OCI-LY3 (cell line): ENCODE data around the gene NOXO1.
"Not testable (repeated sequence)": the region's sequence is repeated elsewhere in the genome, so short reads cannot be mapped to it uniquely, and the experiment has no call there.

Experiments
- H2AFZ ChIP-seq: fragments of 200-600, 300-600 bp; shearing (Covaris generic); 2 replicates; pipeline ENCODE4 v1.6.0; 2014; ENCODE audit warnings: antibody characterized with exemption, low read depth, low read length
- H3K27ac ChIP-seq: fragments of 200-600, 300-600 bp; sonication (generic); 2 replicates; pipeline ENCODE4 v1.5.1; 2014; ENCODE audit warnings: mild to moderate bottlenecking, low read length, moderate library complexity, mixed read lengths
- H3K27me3 ChIP-seq: fragments of 200-600, 300-600 bp; sonication (generic); 2 replicates; pipeline ENCODE4 v1.6.1; 2014; ENCODE audit warnings: low read depth, low read length, mixed read lengths
- H3K36me3 ChIP-seq: fragments of 200-600, 300-600 bp; sonication (generic); replicated peaks from 2 replicates; pipeline ENCODE3; 2014; ENCODE audit warnings: low read depth, low read length, mixed read lengths
- H3K4me1 ChIP-seq: fragments of 300-600, 200-600 bp; sonication (generic); 2 replicates; pipeline ENCODE4 v1.6.1; 2014; ENCODE audit warnings: low read length, mixed read lengths
- H3K4me2 ChIP-seq: fragments of 200-600, 300-600 bp; sonication (generic); 2 replicates; pipeline ENCODE4 v1.6.1; 2014; ENCODE audit warnings: low read length, mixed read lengths
- H3K4me3 ChIP-seq: fragments of 300-600, 200-600 bp; sonication (generic); 2 replicates; pipeline ENCODE4 v1.5.1; 2014; ENCODE audit warnings: antibody characterized with exemption, mild to moderate bottlenecking, low read length, moderate library complexity
- H3K79me2 ChIP-seq: fragments of 300-600, 200-600 bp; shearing (Covaris generic); 2 replicates; pipeline ENCODE4 v1.6.1; 2014; ENCODE audit warnings: mild to moderate bottlenecking, low read length, mixed read lengths
- H3K9ac ChIP-seq: fragments of 300-600, 200-600 bp; shearing (Covaris generic); 2 replicates; pipeline ENCODE4 v1.6.0; 2014; ENCODE audit warnings: mild to moderate bottlenecking, low read length, moderate library complexity
- H3K9me3 ChIP-seq: fragments of 200-600, 300-600 bp; shearing (Covaris generic); 2 replicates; pipeline ENCODE4 v1.6.1; 2014; ENCODE audit warnings: low read length, mixed read lengths; ENCODE audit not compliant: insufficient read depth
- H4K20me1 ChIP-seq: fragments of 200-600, 300-600 bp; sonication (generic); 2 replicates; pipeline ENCODE4 v1.6.1; 2016; ENCODE audit warnings: low read length, mixed read lengths; ENCODE audit not compliant: insufficient read depth
- EZH2phosphoT487 ChIP-seq: fragments of 200-600 bp; shearing (Covaris generic); IDR thresholded peaks from 2 replicates; pipeline ENCODE4 v1.6.1; 2018; ENCODE audit warnings: antibody characterized with exemption, mixed run types, low read depth
- TF ChIP-seq, protein P1 (sequence below): fragments of 200-600, 300-600 bp; sonication (generic); IDR thresholded peaks from 2 replicates; pipeline ENCODE4 v1.5.1; 2014; ENCODE audit warnings: antibody characterized with exemption, low read length, low read depth

The NOXO1 gene

DNA sequence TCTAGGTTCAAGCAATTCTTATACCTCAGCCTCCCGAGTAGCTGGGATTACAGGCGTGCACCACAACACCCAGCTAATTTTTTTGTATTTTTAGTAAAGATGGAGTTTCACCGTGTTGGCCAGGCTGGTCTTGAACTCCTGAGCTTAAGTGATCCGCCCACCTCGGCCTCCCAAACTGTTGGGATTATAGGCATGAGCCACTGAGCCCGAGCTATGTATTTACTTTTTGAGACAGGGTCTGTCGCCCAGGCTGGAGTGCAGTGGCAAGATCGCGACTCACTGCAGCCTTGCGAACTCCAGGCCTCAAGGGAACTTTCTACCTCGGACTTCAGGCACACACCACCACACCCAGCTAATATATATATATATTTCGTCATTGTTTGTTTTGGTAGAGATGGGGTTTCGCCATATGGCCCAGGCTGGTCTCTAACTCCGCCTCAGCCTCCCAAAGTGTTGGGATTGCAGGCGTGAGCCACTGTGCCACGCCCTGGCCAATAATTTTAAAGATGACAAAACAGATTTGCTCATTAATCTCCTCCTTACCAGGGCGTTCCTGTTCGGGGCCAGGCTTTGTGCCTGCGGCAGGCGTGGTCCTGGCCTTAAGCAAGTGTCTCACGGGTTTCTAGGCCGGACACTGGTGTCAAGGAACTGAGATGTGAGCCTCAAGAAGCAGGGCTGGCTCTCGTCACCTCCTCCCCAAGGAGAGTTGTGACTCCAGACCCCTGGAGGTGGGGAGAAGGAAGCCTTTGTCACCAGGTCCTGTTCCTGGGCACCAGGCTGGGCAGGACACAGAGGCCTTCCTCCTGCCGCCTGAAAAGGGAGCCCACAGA, 34.1 kb upstream of the NOXO1 start:
- Histone ChIP-seq H3K9ac (no peak overlapping the region), H2AFZ (no peak overlapping the region)

DNA sequence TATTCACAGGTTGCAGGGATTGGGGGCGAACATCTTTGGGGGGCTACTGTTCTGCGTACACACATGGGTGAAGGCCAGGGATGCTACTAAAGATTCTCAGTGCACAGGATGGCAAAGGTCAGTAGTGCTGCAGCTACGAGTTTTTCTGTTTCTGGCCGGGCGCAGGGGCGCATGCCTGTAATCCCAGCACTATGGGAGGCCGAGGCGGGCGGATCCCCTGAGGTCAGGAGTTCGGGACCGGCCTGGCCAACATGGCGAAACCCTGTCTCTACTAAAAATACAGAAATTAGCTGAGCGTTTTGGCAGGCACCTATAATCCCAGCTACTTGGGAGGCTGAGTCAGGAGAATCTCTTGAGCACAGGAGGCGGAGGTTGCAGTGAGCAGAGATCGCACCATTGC, 32.3 kb upstream of the NOXO1 start:
- Histone ChIP-seq H3K27ac (no peak overlapping the region), H3K27me3 (no peaks in the 10 kb centered on the region), H3K9me3 (no peaks in the 10 kb centered on the region), H3K9ac (no peak overlapping the region), H2AFZ (no peak overlapping the region), H3K4me1 (peaks cover 8% of the 10 kb centered on the region), H3K4me3 (no peak overlapping the region), H4K20me1 (peaks cover 5% of the 10 kb centered on the region), H3K79me2 (peaks cover 22% of the 10 kb centered on the region), H3K4me2 (no peak overlapping the region), H3K36me3 (no peaks in the 10 kb centered on the region)
- no peak for TF ChIP-seq EZH2phosphoT487
- TF ChIP-seq, protein P1, sequence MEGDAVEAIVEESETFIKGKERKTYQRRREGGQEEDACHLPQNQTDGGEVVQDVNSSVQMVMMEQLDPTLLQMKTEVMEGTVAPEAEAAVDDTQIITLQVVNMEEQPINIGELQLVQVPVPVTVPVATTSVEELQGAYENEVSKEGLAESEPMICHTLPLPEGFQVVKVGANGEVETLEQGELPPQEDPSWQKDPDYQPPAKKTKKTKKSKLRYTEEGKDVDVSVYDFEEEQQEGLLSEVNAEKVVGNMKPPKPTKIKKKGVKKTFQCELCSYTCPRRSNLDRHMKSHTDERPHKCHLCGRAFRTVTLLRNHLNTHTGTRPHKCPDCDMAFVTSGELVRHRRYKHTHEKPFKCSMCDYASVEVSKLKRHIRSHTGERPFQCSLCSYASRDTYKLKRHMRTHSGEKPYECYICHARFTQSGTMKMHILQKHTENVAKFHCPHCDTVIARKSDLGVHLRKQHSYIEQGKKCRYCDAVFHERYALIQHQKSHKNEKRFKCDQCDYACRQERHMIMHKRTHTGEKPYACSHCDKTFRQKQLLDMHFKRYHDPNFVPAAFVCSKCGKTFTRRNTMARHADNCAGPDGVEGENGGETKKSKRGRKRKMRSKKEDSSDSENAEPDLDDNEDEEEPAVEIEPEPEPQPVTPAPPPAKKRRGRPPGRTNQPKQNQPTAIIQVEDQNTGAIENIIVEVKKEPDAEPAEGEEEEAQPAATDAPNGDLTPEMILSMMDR = no peak

More for the DNA sequence above, 34.1 kb upstream of the NOXO1 start:
- Histone ChIP-seq H3K4me1 (peaks cover 6% of the 10 kb centered on the region), H3K27ac (no peak overlapping the region), H3K4me2 (no peak overlapping the region), H4K20me1 (no peaks in the 10 kb centered on the region), H3K4me3 (no peak overlapping the region), H3K9me3 (no peaks in the 10 kb centered on the region), H3K27me3 (no peaks in the 10 kb centered on the region), H3K36me3 (no peaks in the 10 kb centered on the region), H3K79me2 (peaks cover 5% of the 10 kb centered on the region)
- TF ChIP-seq, protein P1 = no peak
- no peak for TF ChIP-seq EZH2phosphoT487

DNA sequence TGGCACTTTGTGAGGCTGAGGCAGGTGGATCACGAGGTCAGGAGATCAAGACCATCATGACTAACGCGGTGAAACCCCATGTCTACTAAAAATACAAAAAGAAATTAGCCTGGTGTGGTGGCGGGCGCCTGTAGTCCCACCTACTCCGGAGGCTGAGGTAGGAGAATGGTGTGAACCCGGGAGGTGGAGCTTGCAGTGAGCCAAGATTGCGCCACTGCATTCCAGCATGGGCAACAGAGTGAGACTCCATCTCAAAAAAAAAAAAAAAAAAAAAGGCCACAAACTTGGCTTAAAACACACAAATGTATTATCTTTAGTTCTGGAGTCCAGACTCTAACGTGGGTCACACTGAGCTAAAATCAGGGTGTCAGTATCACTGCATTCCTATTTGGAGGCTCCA, 30.5 kb upstream of the NOXO1 start:
- Histone ChIP-seq H3K36me3 (peaks cover 12% of the 10 kb centered on the region), H4K20me1 (peaks cover 23% of the 10 kb centered on the region), H3K79me2 (peaks cover 40% of the 10 kb centered on the region), H3K4me1 (peaks cover 21% of the 10 kb centered on the region)
- H2AFZ ChIP-seq, H3K27ac ChIP-seq, H3K4me2 ChIP-seq, H3K27me3 ChIP-seq, H3K9me3 ChIP-seq, H3K9ac ChIP-seq, H3K4me3 ChIP-seq: not testable (repeated sequence)

DNA sequence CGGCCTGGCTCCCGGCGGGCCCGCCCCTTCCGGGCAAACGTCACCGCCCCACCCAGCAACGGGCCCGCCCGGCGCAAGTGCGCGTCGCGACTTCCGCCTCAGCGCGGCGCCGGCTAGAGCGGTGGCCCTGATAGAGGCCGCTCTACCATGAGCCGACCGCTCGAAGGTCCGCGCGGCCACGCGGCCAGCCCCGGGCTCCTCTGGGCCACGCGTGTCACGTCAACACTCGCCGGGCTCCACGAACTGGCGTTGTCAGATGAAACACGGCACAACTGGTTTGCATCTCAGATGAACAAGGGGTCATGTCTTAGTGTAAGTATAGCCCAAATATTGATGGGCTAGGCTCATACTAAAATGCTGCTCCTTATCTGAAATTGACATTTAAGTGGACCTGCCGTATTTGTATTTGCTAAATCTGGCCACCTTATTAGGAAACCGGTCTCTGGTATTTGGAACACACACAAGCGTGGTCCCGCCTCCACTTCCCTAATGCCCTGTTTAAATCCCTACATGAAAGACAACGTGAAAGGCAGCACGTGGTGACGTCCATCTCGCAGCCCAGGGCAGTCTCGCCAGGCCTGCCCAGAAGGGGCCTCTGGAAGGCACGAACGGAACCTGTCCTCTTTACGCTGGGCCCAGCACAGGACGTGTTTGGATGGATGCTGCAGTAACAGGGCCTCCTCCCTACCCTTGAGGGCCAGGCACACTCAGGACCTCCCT, 28.7 kb upstream of the NOXO1 start, which contains the start of gene ZNF598:
TSS of gene ZNF598 (minus strand) at position 31 of the 720 bp plus-strand sequence.
- H2AFZ ChIP-seq = peak within 1 kb of the TSS; percentile 58; the same call in 1 of the 2 replicates

More for the DNA sequence above, 28.7 kb upstream of the NOXO1 start, which contains the start of gene ZNF598:
- Histone ChIP-seq H3K4me2 (peak within 1 kb of the TSS; percentile 99), H3K27me3 (no peaks in the 10 kb centered on the region), H3K9ac (peak within 1 kb of the TSS; percentile 96), H3K27ac (peak within 1 kb of the TSS; percentile 68), H3K4me1 (peaks cover 21% of the 10 kb centered on the region), H3K4me3 (peak within 1 kb of the TSS; percentile 95), H3K79me2 (peaks cover 57% of the 10 kb centered on the region), H4K20me1 (peaks cover 41% of the 10 kb centered on the region), H3K9me3 (no peaks in the 10 kb centered on the region), H3K36me3 (peaks cover 12% of the 10 kb centered on the region)
- TF ChIP-seq, protein P1 = no peak
- no peak for TF ChIP-seq EZH2phosphoT487
